ENCODE results near the gene LAMC2. TPM values are rescaled to one million over a fixed set of nuclear protein-coding genes. Genes with fewer than 3 reads are reported as not detected.

The LAMC2 gene
- total and polyA plus RNA-seq, 7 donors, result 0.25 to 1.3 (median 0.99) TPM

DNA sequence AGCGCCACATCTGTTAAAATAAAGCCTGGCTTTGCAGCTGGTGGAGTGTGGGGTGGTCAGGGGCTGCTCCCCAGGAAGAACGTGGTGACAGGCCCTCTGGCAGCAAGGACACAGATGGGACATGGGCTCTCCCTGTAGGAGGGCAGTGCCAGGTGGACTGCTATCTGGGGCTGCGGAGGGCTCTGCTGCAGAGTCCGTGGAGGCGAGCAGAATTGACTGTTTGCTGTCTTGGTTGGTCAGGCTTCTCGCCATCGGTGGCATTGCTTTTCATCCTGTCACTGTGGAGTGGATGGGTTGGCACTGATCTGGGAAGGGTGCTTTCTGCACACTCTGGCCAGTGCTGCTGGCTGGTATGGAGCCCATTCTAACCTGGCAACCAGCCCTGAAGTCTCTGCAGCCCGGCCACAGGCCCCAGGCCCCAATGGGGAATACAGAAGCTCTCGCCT lies 103.0 kb downstream of the LAMC2 start:
- WGBS, 3 donors, result 45 to 61% (median 49%) methylated on average over 9 of the region's 9 CpGs
- Histone ChIP-seq H3K27ac (no peak overlapping the region), H3K4me1 (peaks cover 18% of the 10 kb centered on the region), H3K4me3 (no peak overlapping the region), H3K9me3 (no peaks in the 10 kb centered on the region), H3K27me3 (ENCODE audit: insufficient read depth in 3 of 3, low read length in 2 of 3) (no peaks in the 10 kb centered on the region), H3K36me3 (ENCODE audit: insufficient read depth in 1 of 2, low read depth in 1 of 2) (no peaks in the 10 kb centered on the region)
- DNase-seq (no peak), ATAC-seq (no peak)
- intact Hi-C loops (cut with DNase I), result loop anchor here in 1 of 2 donors (10.0 kb wide), 1 partner anchor 176 kb away; no protein-coding TSS in a partner anchor
- TF ChIP-seq CTCF (IDR thresholded peaks at IDR 0.05), result no peak

DNA sequence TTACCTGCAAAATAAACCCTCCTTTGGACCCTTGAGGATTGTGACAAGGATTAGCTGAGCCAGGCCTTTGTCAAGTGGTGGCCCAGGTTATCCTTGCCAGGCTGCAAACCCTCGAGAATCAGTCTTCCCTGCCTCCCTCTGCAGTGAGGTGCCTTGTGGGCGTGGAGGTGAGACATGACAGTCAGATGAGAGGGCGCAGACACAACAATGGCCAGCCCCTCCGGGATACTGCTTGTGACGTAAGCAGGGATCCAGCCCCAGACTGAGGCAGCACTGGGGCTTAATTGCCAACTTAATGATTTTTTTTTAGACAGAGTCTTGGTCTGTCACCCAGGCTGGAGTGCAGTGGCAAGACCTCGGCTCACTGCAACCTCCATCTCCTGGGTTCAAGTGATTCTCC lies 104.6 kb downstream of the LAMC2 start:
- Histone ChIP-seq H3K27me3 (ENCODE audit: insufficient read depth in 3 of 3, low read length in 2 of 3) (no peaks in the 10 kb centered on the region), H3K36me3 (ENCODE audit: insufficient read depth in 1 of 2, low read depth in 1 of 2) (no peaks in the 10 kb centered on the region), H3K4me1 (peaks cover 18% of the 10 kb centered on the region), H3K27ac (no peak overlapping the region), H3K4me3 (no peak overlapping the region), H3K9me3 (no peaks in the 10 kb centered on the region)
- intact Hi-C loops (cut with DNase I), result no loop called here
- no peak for TF ChIP-seq CTCF (IDR thresholded peaks at IDR 0.05)
- no peak for DNase-seq
- no peak for ATAC-seq
- WGBS, 3 donors, result 90 to 95% (median 94%) methylated on average over 6 of the region's 6 CpGs

DNA sequence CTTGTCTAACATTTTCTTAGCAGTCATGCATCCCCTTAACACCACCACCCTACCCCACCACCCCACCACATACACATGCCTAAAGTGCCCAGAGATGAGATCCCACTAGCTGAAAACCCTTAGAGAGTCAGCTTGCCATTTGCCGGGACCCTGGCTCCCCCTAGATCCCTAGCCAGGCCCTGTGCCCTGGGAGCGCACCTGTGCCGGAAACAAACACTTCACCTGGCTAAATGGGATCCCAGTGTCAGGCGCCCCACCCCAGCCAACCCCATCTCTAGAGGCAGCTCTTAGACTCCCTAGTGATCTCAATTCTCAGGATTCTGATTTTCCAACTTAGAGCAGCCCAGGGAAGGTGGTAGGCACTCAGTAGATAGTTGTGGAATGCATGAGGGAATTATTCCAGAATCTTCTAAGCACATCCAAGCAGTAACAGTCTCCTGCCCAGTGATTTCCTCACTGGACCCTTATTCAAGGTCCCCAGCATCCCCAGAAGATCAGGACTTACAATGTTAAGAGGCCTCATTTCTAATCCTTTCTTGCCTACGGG lies 105.2 kb downstream of the LAMC2 start:
- Histone ChIP-seq H3K27me3 (ENCODE audit: insufficient read depth in 3 of 3, low read length in 2 of 3) (no peaks in the 10 kb centered on the region), H3K9me3 (no peaks in the 10 kb centered on the region), H3K4me3 (no peak overlapping the region), H3K36me3 (ENCODE audit: insufficient read depth in 1 of 2, low read depth in 1 of 2) (no peaks in the 10 kb centered on the region), H3K27ac (no peak overlapping the region), H3K4me1 (peaks cover 18% of the 10 kb centered on the region)
- intact Hi-C loops (cut with DNase I), result no loop called here
- TF ChIP-seq CTCF (IDR thresholded peaks at IDR 0.05), result no peak
- ATAC-seq (no peak), DNase-seq (no peak)
- 91 to 93% (median 91%) methylated on average over 5 of the region's 5 CpGs for WGBS, 3 donors

- Histone ChIP-seq H3K27ac (no peak overlapping the region), H3K9me3 (no peaks in the 10 kb centered on the region), H3K36me3 (ENCODE audit: insufficient read depth in 1 of 2, low read depth in 1 of 2) (no peaks in the 10 kb centered on the region), H3K4me1 (peaks cover 13% of the 10 kb centered on the region), H3K27me3 (ENCODE audit: insufficient read depth in 3 of 3, low read length in 2 of 3) (no peaks in the 10 kb centered on the region), H3K4me3 (no peak overlapping the region)
- no peak for TF ChIP-seq CTCF (IDR thresholded peaks at IDR 0.05)
- 78 to 81% (median 80%) methylated on average over 11 of the region's 11 CpGs for WGBS, 3 donors
- intact Hi-C loops (cut with DNase I), result no loop called here
- no peak for DNase-seq
- ATAC-seq, result no peak
Measured at GRCh38 chr1:183291802-183292514, 105.9 kb downstream of the LAMC2 start.

All from psoas muscle (tissue), 8 donors.